SK-N-SH treated with all-trans-retinoic acid at 6 μM for 48 hours (cell line): ENCODE data around the gene KIAA1217.

Experiments used
- ATAC-seq: fragments of 200-7000 bp; cut with Tn5 transposase; 3 replicates; pipeline ENCODE4 v1.9.1; 2020; ENCODE audit warnings: mild to moderate bottlenecking, moderate library complexity
- ARNTL ChIP-seq: fragments of 450-650 bp; formaldehyde crosslinking; IDR thresholded peaks from 2 replicates; pipeline ENCODE4 v1.5.0; 2020; ENCODE audit warnings: low read depth, mild to moderate bottlenecking, moderate library complexity, borderline replicate concordance
- BACH2 ChIP-seq: fragments of 250-450 bp; sonication (Bioruptor Pico); IDR thresholded peaks from 2 replicates; pipeline ENCODE4 v1.9.0; 2021; ENCODE audit warnings: mild to moderate bottlenecking, borderline replicate concordance
- CSDC2 ChIP-seq: fragments of 250-450 bp; sonication (Bioruptor Pico); IDR thresholded peaks from 2 replicates; pipeline ENCODE4 v1.5.0; 2020; ENCODE audit warnings: mild to moderate bottlenecking, moderate library complexity
- CSRNP3 ChIP-seq: fragments of 250-450 bp; sonication (Bioruptor Pico); IDR thresholded peaks from 2 replicates; pipeline ENCODE4 v1.5.1; 2021; ENCODE audit warnings: mild to moderate bottlenecking, moderate library complexity
- ESRRG ChIP-seq: fragments of 250-450 bp; sonication (Bioruptor Pico); IDR thresholded peaks from 2 replicates; pipeline ENCODE4 v1.6.1; 2021; ENCODE audit warnings: mild to moderate bottlenecking
- ISL1 ChIP-seq: fragments of 250-450 bp; sonication (Bioruptor Pico); IDR thresholded peaks from 2 replicates; pipeline ENCODE4 v2.1.2; 2022; ENCODE audit warnings: mild to moderate bottlenecking, moderate library complexity
- OSR1 ChIP-seq: fragments of 250-450 bp; sonication (Bioruptor Pico); IDR thresholded peaks from 2 replicates; pipeline ENCODE4 v1.8.0; 2022; ENCODE audit warnings: moderate library complexity, mild to moderate bottlenecking, inconsistent platforms
- POU6F1 ChIP-seq: fragments of 250-450 bp; sonication (Bioruptor Pico); IDR thresholded peaks from 2 replicates; pipeline ENCODE4 v1.8.0; 2021; ENCODE audit warnings: low read depth, mild to moderate bottlenecking, moderate library complexity, borderline replicate concordance
- PPARA ChIP-seq: fragments of 250-450 bp; sonication (Bioruptor Pico); IDR thresholded peaks from 2 replicates; pipeline ENCODE4 v1.5.0; 2020; ENCODE audit warnings: mild to moderate bottlenecking, borderline replicate concordance
- RARB ChIP-seq: fragments of 250-450 bp; sonication (Bioruptor Pico); IDR thresholded peaks from 2 replicates; pipeline ENCODE4 v1.8.0; 2021; ENCODE audit warnings: mild to moderate bottlenecking, moderate library complexity
- SNAI2 ChIP-seq: fragments of 250-450 bp; sonication (Bioruptor Pico); IDR thresholded peaks from 2 replicates; pipeline ENCODE4 v1.5.0; 2020; ENCODE audit warnings: mild to moderate bottlenecking, moderate library complexity
- TCF4 ChIP-seq: fragments of 250-450 bp; sonication (Bioruptor Pico); IDR thresholded peaks from 2 replicates; pipeline ENCODE4 v1.8.0; 2021; ENCODE audit warnings: mild to moderate bottlenecking, moderate library complexity, borderline replicate concordance
- TOX ChIP-seq: fragments of 250-450 bp; sonication (Bioruptor Pico); IDR thresholded peaks from 2 replicates; pipeline ENCODE4 v1.8.0; 2021; ENCODE audit warnings: mild to moderate bottlenecking, moderate library complexity, borderline replicate concordance
- TSHZ2 ChIP-seq: fragments of 250-450 bp; sonication (Bioruptor Pico); IDR thresholded peaks from 2 replicates; pipeline ENCODE4 v1.5.0; 2020; ENCODE audit warnings: mild to moderate bottlenecking, moderate library complexity
- ZFP3 ChIP-seq: fragments of 250-450 bp; sonication (Bioruptor Pico); IDR thresholded peaks from 2 replicates; pipeline ENCODE4 v1.5.0; 2020; ENCODE audit warnings: mild to moderate bottlenecking, moderate library complexity
- ZFP30 ChIP-seq: fragments of 450-650 bp; formaldehyde crosslinking; IDR thresholded peaks from 2 replicates; pipeline ENCODE4 v1.5.0; 2022; ENCODE audit warnings: mild to moderate bottlenecking, moderate library complexity
- ZNF565 ChIP-seq: fragments of 450-650 bp; formaldehyde crosslinking; conservative IDR thresholded peaks from 2 replicates; pipeline ENCODE4 v1.5.0; 2020; ENCODE audit warnings: low read depth, mild to moderate bottlenecking, moderate library complexity
- ZNF8 ChIP-seq: fragments of 450-650 bp; formaldehyde crosslinking; IDR thresholded peaks from 2 replicates; pipeline ENCODE4 v1.5.0; 2020; ENCODE audit warnings: mild to moderate bottlenecking, moderate library complexity
- TF ChIP-seq, protein P1 (sequence below): fragments of 250-450 bp; sonication (Bioruptor Pico); IDR thresholded peaks from 2 replicates; pipeline ENCODE4 v1.5.1; 2020; ENCODE audit warnings: low read depth, mild to moderate bottlenecking, moderate library complexity
- TF ChIP-seq, protein P2 (sequence below): fragments of 250-450 bp; sonication (Bioruptor Pico); IDR thresholded peaks from 2 replicates; pipeline ENCODE4 v1.8.0; 2020; ENCODE audit warnings: mild to moderate bottlenecking, moderate library complexity, borderline replicate concordance

The KIAA1217 gene

DNA sequence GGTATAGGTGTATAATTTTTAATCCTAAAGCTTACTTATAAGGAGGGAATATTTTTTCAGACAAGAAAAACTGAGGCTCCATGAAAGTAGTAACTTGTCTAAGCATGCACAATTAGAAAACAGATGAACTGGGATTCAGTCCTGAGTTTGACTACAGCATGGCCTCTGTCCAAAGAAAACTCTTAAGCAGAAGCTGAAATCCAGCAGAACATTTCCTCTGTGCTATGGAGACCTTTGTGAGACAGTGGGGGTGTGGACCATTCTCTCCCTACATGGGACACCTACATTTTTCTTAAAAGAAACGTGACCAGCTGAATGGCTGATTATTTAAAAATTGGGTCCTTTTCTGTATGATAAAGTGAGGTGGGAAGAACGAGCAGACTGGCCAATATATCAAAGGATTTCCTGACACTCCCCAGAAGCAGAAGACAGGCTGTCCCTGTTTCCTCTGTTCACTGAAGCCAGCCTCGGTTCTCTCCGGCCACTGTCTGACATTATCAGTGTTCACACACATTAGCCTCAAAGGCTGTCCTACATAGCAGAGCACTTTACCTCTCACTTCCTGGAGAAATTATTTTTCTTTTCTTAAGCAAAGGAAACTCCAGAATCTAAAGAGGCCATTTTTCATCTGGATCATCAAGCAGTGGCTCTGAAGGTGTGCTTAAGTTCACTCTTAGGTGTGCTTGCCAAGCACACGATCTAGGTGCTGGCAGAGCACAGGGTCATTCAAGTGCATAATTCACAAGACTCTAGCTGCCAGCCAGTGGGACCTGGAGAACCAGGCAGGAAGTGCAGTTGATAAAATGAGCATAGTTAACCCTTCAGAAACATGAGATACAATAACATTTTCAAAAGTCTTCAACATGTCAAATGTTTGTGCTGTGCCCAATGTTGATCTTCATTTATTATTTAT, 40.4 kb upstream of the KIAA1217 start:
- ATAC-seq, result 0 out of 3 replicates have a peak, but pooled peaks have one; percentile 22
- TF ChIP-seq TCF4 (no peak), PPARA (CRISPR knock-in tag) (no peak), ZNF565 (CRISPR knock-in tag) (no peak)
- TF ChIP-seq, all 23 proteins: peak for 0

DNA sequence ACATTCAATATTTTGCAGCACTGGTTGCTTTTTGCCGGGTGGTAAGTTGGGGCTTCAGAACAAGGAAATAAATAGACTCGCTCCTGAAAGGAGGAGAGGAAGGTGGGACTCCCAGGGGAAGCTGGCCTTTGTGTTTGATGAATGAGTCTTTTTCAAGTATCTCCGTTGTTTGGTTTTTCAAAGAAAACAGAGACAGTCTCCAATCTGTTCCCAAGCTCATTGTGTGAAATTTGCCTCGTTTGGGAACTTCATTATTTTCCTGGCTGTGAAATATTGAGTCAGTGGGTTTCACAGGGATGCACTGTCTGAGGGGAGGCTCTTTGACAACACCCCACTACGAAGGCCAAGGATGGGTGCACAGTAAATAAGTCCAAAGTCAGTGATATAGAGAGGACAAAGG, 38.7 kb upstream of the KIAA1217 start:
- no peak for ATAC-seq
- TF ChIP-seq TOX (CRISPR knock-in tag) (no peak), ARNTL (CRISPR knock-in tag) (no peak), ZNF565 (CRISPR knock-in tag) (no peak), PPARA (CRISPR knock-in tag) (no peak), CSRNP3 (CRISPR knock-in tag) (no peak), RARB (CRISPR knock-in tag) (no peak), ZFP3 (no peak), ZFP30 (no peak), ISL1 (no peak), ESRRG (no peak), BACH2 (CRISPR knock-in tag) (no peak), ZNF8 (CRISPR knock-in tag) (no peak), OSR1 (CRISPR knock-in tag) (no peak), TSHZ2 (no peak)
- TF ChIP-seq, protein P1, sequence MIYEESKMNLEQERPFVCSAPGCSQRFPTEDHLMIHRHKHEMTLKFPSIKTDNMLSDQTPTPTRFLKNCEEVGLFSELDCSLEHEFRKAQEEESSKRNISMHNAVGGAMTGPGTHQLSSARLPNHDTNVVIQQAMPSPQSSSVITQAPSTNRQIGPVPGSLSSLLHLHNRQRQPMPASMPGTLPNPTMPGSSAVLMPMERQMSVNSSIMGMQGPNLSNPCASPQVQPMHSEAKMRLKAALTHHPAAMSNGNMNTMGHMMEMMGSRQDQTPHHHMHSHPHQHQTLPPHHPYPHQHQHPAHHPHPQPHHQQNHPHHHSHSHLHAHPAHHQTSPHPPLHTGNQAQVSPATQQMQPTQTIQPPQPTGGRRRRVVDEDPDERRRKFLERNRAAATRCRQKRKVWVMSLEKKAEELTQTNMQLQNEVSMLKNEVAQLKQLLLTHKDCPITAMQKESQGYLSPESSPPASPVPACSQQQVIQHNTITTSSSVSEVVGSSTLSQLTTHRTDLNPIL, result no peak

- ATAC-seq, result no peak
- TF ChIP-seq, protein P1, result no peak
- TF ChIP-seq CSDC2 (CRISPR knock-in tag), result no peak
- TF ChIP-seq ZNF8 (CRISPR knock-in tag), result no peak
- TF ChIP-seq ZFP30, result no peak
- TF ChIP-seq ZNF565 (CRISPR knock-in tag), result no peak
- no peak for TF ChIP-seq SNAI2 (CRISPR knock-in tag)
- TF ChIP-seq, protein P2, sequence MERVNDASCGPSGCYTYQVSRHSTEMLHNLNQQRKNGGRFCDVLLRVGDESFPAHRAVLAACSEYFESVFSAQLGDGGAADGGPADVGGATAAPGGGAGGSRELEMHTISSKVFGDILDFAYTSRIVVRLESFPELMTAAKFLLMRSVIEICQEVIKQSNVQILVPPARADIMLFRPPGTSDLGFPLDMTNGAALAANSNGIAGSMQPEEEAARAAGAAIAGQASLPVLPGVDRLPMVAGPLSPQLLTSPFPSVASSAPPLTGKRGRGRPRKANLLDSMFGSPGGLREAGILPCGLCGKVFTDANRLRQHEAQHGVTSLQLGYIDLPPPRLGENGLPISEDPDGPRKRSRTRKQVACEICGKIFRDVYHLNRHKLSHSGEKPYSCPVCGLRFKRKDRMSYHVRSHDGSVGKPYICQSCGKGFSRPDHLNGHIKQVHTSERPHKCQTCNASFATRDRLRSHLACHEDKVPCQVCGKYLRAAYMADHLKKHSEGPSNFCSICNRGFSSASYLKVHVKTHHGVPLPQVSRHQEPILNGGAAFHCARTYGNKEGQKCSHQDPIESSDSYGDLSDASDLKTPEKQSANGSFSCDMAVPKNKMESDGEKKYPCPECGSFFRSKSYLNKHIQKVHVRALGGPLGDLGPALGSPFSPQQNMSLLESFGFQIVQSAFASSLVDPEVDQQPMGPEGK, result no peak
- TF ChIP-seq ZFP3, result no peak
- no peak for TF ChIP-seq TOX (CRISPR knock-in tag)
- no peak for TF ChIP-seq POU6F1 (CRISPR knock-in tag)
- TF ChIP-seq RARB (CRISPR knock-in tag), result no peak
- TF ChIP-seq ESRRG, result no peak
- TF ChIP-seq PPARA (CRISPR knock-in tag), result no peak
- TF ChIP-seq CSRNP3 (CRISPR knock-in tag), result no peak
- TF ChIP-seq, all 23 proteins: peak for 0
Measured at GRCh38 chr10:24172909-24173308, 36.0 kb upstream of the KIAA1217 start.
